ENCODE results near the gene CD276.
"Not testable (repeated sequence)": the region's sequence is repeated elsewhere in the genome, so short reads cannot be mapped to it uniquely, and the experiment has no call there.

GRCh38 chr15:73704142-73704868 is 20.1 kb downstream of the CD276 start:
- TF ChIP-seq CTCF (IDR thresholded peaks at IDR 0.05; ENCODE audit: poor library complexity, severe bottlenecking); REST (IDR thresholded peaks at IDR 0.05; ENCODE audit: borderline replicate concordance): not testable (repeated sequence)
